Activated CD4-positive, alpha-beta T cell treated with anti-CD3 and anti-CD28 coated beads, Interleukin-2, amount 50 U/mL, for 1 hour (primary cell): ENCODE data around the gene TUT4.

Experiments
- DNase-seq: peaks from one replicate; pipeline ENCODE4 v3.0.0-alpha.2; 2020

TUT4 gene

GRCh38 chr1:52399629-52400028 lies 153.3 kb downstream of the TUT4 start:
- no peak for DNase-seq

- DNase-seq, result no peak
Observed at GRCh38 chr1:52393174-52393573, 159.7 kb downstream of the TUT4 start.

GRCh38 chr1:52386458-52386857 lies 166.4 kb downstream of the TUT4 start:
- DNase-seq, result no peak

- no peak for DNase-seq
Observed at GRCh38 chr1:52385376-52385775, 167.5 kb downstream of the TUT4 start.
